Lower leg skin (tissue), 3 donors: ENCODE results near the gene MOGAT2.
"Not testable (repeated sequence)": the region's sequence is repeated elsewhere in the genome, so short reads cannot be mapped to it uniquely, and the experiment has no call there.

Experiments
- POLR2A ChIP-seq, 2 donors: fragments of 450-650 bp; IDR thresholded peaks; one replicate each; pipeline ENCODE4 v1.6.1; 2016 to 2017; ENCODE audit warnings: antibody characterized with exemption in 2 of 2, mild to moderate bottlenecking in 1 of 2, moderate library complexity in 1 of 2
- TF ChIP-seq, protein P1 (sequence below), 3 donors: fragments of 450-650 bp; IDR thresholded peaks; one replicate each; pipeline ENCODE4 v1.5.1; 2016; ENCODE audit warnings: antibody characterized with exemption in 3 of 3, mild to moderate bottlenecking in 3 of 3, moderate library complexity in 2 of 3

DNA sequence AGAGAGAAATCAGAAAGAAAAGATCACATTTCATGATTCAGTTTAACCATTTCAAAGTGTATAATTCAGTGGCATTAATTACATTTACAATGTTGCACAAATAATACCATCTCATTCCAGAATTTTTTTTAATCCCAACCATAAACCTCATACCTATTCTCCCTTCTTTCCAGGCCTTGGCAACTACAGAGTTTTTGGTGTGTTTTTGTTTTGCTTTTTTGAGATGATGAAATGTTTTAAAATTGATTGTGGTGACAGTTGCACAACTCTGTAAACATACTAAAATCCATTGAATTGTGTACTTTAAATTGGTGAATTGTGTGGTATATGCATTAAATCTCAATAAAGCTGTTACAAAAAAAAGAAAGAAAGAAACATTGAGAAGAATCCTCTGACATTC is 37.3 kb downstream of the MOGAT2 start:
- TF ChIP-seq, protein P1, sequence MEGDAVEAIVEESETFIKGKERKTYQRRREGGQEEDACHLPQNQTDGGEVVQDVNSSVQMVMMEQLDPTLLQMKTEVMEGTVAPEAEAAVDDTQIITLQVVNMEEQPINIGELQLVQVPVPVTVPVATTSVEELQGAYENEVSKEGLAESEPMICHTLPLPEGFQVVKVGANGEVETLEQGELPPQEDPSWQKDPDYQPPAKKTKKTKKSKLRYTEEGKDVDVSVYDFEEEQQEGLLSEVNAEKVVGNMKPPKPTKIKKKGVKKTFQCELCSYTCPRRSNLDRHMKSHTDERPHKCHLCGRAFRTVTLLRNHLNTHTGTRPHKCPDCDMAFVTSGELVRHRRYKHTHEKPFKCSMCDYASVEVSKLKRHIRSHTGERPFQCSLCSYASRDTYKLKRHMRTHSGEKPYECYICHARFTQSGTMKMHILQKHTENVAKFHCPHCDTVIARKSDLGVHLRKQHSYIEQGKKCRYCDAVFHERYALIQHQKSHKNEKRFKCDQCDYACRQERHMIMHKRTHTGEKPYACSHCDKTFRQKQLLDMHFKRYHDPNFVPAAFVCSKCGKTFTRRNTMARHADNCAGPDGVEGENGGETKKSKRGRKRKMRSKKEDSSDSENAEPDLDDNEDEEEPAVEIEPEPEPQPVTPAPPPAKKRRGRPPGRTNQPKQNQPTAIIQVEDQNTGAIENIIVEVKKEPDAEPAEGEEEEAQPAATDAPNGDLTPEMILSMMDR (IDR thresholded peaks at IDR 0.05), result not testable (repeated sequence)
- TF ChIP-seq POLR2A (IDR thresholded peaks at IDR 0.05), result not testable (repeated sequence)
